ENCODE data around the gene FBXO2.

DNA sequence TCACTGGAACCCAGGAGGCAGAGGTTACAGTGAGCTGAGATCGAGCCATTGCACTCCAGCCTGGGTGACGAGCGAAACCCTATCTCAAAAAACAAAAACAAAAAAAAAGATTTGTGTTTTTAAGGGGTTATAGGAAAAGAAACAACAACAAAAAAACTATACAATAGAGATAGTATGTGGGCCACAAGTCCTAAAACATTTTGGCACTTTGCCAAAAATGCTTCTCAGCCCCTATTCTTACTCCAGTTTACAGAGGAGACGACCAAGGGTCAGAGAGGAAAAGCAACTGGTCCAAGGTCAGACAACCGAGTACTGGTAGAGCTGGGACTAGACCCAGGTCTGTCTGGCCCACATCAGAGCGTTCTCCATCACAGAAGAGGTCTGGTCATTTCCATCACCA is 3.4 kb upstream of the FBXO2 start:
- TF ChIP-seq PATZ1 (CRISPR knock-in tag; IDR thresholded peaks at IDR 0.05; ENCODE audit: borderline replicate concordance) (no peak), RARB (CRISPR knock-in tag; IDR thresholded peaks at IDR 0.05) (no peak), GLIS3 (CRISPR knock-in tag; IDR thresholded peaks at IDR 0.05) (no peak), ZNF565 (CRISPR knock-in tag; conservative IDR thresholded peaks at IDR 0.05; ENCODE audit: low read depth) (no peak), TSHZ2 (CRISPR knock-in tag; IDR thresholded peaks at IDR 0.05) (no peak), ESRRG (CRISPR knock-in tag; IDR thresholded peaks at IDR 0.05) (no peak), ZFP30 (CRISPR knock-in tag; IDR thresholded peaks at IDR 0.05) (no peak), SNAI2 (CRISPR knock-in tag; IDR thresholded peaks at IDR 0.05) (no peak), ZC3H10 (CRISPR knock-in tag; IDR thresholded peaks at IDR 0.05) (no peak), CSDC2 (CRISPR knock-in tag; IDR thresholded peaks at IDR 0.05) (no peak), ARNTL (CRISPR knock-in tag; IDR thresholded peaks at IDR 0.05; ENCODE audit: borderline replicate concordance, low read depth) (no peak), ZNF70 (CRISPR knock-in tag; IDR thresholded peaks at IDR 0.05) (no peak), TOX (CRISPR knock-in tag; IDR thresholded peaks at IDR 0.05; ENCODE audit: borderline replicate concordance) (no peak)
- TF ChIP-seq, protein P1, sequence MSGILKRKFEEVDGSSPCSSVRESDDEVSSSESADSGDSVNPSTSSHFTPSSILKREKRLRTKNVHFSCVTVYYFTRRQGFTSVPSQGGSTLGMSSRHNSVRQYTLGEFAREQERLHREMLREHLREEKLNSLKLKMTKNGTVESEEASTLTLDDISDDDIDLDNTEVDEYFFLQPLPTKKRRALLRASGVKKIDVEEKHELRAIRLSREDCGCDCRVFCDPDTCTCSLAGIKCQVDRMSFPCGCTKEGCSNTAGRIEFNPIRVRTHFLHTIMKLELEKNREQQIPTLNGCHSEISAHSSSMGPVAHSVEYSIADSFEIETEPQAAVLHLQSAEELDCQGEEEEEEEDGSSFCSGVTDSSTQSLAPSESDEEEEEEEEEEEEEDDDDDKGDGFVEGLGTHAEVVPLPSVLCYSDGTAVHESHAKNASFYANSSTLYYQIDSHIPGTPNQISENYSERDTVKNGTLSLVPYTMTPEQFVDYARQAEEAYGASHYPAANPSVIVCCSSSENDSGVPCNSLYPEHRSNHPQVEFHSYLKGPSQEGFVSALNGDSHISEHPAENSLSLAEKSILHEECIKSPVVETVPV (CRISPR knock-in tag; IDR thresholded peaks at IDR 0.05), result no peak
